Measurements from ENCODE around the gene MAST4.

Gene MAST4

DNA sequence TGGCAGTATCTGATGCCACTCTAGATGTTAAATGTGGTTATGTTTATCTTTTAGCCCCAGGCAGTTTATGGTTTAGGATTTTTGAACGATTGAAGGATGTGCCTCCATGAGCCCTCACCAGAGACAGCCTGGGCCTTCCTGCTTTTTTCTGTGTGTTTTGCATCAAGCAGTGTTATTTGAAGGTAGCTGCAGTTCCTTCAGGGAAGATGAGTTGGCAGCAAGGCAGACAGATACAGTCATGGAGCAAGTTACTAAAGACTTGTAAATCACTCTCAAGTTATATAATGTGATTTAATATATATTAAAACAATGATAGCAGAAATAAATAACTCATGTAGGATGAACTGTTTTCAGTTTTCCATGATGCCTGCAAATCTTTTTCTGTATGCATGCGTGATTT is 395.6 kb downstream of the MAST4 start:
- DNase-seq (ENCODE audit: low spot score), result no peak

DNA sequence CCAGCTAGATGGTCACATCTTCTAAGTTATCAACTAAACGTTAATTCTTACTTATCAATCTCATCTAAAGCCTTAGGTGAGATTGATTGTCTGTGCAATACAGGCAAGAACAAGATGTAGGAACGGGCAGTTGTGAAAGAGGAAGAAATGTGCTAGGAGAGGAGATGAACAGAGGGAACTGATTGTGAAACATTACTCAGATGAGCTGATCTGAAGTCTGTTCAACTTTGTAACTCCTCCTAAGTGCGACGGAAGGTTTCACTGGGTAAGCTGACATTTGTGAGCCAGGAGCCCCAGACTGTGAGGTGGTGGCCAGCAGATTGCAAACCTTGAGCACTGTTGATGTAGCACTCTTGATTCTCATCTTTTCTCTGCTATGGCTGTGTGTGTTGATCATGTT is 396.4 kb downstream of the MAST4 start:
- DNase-seq (ENCODE audit: low spot score), result no peak

DNA sequence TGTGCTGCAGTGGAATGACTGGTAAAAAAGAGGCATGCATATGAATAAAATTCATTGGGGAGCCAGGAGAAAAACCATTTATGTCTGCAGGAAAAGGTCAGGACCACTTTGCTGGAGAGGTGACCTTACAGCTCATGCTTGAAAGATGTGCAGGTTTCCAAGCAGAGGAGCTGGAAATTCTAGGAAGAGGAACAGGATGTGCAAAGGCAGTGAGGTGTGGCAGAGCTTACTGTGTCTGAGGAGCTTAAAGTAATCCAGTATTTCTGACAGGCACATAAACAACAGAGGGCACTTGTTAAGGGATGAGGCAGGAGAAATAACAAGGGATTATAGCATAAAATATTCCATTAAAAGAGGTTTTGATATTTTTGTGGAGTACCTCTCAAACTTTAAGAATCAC is 397.3 kb downstream of the MAST4 start:
- no peak for DNase-seq (ENCODE audit: low spot score)

DNA sequence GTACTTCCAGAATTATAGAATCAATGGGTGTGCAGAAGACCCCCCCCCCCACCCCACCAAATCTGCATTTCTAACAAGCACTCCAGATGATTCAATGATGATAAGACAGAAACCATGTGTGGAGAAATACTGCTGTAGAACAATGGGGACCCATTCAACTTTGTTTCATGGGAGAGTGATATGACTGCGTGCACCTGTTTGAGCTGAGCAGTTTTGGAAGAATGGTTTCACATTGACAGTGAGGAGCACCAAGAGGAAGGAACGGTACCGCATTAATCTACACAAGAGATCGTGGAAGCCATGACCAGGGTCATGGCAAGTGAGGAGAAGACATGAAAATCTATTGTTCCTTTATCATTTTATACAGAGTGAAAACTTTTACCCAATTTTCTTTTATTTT is 397.7 kb downstream of the MAST4 start:
- DNase-seq (ENCODE audit: low spot score), result no peak

DNA sequence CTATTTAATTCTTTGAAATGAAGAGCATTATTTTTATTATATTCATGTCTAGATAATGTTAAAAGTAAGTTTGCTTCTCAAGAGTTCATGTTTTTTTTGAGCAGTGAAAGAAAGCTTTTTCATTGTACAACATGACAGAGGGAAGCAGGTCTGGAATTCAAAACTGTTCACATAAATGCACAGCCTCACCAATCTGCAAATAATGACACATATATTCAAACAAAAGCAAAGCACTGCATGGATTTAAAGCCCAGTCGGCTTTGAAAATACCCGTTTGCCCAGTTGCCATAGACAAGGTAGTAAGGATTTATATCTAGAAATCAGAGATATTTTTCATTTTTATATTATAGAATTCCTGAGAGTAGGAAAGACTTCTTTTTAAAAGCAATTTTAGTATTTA is 398.6 kb downstream of the MAST4 start:
- DNase-seq (ENCODE audit: low spot score), result no peak

DNA sequence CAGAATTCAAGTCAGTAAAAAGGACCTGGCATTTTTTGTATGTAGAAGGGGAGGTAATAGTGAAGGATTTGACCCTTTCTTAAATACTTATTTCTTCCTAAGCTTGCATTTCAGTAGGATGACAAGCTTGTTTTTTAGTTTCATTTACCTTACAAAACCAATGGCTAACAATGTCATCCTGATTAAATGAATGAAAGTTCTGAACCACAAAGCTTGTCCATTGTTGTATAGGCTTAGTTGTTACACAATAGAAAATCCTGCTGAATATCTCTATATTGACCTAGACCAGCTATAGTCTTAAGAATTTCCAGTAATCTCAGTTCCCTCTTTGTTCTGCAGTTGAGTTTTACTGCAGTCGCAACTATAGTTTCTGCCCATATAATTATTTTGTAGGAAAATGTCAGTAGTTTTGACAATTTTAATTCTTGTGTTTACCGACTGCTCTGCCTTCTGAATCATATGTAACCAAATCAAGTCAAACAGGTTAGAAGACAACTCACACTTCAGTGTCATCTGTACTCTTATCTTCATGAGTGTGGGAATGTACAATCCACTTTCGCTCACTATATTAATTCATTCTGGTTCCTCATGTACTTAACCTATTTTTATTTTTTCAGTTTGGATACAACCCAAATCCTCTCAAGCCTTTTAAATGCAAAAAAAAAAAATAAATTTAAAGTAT is 404.7 kb downstream of the MAST4 start:
- DNase-seq (ENCODE audit: low spot score), result no peak

DNA sequence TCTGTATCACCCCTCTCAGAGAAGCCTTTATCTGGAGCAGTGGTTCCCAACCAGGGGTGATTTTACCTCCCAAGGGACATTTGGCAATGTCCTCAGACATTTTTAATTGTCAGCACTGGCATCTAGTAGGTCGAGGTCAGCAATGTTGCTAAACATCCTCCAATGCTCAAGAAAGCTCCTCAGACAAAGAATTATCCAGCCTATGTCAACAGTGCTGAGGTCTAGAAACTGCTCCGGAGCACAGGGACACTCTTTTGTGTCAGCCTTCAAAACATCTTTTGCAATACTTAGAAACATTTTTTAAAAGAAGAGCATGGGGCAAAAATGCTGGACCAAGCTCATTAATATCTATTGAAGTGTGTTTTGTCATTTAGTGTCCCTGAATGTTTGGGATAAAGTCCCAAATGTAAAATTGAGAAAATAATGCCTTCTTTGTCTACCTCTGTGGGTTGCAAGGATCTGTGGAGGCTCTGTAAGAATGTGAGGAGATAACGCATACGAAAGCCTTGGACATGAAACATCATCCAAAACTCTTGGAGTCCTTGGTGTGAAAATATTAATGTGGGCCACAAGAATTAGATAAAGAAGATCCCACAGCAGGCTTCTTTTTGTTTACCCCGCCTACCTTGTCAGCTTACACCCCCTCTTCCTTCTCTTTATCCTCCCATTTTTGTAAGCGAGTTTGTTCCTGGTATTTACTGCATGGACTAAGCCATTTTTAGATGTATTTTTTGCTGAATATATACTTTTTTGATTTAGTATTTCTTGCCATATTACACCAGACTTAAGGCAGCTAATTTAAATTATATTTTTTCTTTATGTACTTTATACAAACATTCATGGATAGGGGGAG is 406.9 kb downstream of the MAST4 start:
- no peak for DNase-seq (ENCODE audit: low spot score)

DNA sequence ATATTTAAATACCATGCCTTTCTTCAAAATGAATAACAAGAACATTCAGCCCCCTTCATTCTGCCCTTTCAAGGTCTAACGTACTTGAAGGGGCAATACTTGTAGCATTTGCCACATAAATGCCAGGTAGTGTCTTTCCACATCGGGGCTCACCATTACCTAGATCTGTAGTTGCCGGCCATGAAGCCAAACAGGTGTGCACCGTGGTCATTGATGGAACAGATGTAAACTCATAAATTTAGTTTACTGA is 407.4 kb downstream of the MAST4 start:
- no peak for DNase-seq (ENCODE audit: low spot score)

DNA sequence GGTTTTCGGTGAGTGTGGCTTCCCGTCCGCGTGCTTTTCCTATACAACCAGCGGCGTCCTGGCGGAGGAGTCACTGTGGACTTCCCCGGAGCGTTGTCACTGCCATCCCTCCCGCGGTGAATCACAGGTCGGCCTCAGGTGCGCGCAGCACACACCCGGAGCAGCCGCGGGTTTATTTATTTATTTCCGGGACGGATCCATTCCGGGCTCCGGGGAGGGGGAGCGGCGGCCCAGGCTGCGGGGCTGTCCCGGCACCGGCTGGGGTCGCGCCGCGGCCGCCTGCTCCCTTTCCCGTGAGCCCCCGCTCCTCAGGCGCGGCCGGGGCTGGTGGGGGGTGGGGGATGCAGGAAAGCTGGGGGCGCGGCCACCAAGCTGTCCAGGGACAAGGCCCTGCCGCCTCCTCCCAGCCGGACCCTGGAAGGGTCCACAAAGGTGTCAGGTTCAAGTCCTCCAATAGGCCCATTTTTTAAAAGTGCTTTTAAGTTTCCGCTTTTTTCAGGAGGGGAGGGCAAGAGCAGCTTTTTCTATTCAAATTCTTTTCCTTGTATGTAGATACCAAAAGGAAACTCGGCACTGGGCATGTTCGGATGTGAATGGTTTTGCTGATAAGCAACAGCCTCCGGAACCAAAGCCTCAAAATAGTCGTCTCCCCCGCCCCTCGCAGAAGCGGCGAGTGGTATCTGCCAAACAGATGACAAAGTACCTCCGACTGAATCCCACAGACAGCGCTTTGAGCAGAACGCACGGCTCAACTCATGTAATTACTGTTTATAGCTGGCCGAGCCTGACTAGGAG is 407.9 kb downstream of the MAST4 start:
- peak; percentile 86 for DNase-seq (ENCODE audit: low spot score)

DNA sequence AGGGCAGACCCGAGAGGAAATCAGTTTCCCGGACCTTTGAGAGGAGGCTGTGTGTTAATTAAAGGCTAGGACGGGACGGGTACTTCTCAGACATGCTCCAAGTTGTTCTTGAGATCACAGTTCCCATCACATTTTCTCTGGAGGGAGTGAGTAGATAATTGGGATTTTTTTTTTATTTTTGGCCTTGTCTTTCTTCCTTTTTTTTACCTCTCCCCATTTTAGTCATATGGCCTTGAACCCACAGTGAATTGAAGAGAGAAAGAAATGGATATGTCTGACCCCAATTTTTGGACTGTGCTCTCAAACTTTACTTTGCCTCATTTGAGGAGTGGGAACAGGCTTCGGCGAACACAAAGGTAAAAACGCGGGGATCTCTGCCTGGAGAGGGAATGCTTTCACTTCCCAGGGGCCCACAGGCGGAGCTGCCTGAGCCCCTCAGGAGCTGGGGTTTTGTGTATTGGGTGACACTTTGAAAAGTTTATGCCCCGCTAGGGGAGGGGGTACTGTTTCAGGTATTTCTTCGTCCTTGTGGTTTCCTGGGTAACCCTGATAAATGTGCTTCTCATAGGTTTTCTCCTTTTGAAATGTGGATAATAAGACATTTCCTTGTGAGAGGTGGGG is 408.6 kb downstream of the MAST4 start:
- no peak for DNase-seq (ENCODE audit: low spot score)

DNA sequence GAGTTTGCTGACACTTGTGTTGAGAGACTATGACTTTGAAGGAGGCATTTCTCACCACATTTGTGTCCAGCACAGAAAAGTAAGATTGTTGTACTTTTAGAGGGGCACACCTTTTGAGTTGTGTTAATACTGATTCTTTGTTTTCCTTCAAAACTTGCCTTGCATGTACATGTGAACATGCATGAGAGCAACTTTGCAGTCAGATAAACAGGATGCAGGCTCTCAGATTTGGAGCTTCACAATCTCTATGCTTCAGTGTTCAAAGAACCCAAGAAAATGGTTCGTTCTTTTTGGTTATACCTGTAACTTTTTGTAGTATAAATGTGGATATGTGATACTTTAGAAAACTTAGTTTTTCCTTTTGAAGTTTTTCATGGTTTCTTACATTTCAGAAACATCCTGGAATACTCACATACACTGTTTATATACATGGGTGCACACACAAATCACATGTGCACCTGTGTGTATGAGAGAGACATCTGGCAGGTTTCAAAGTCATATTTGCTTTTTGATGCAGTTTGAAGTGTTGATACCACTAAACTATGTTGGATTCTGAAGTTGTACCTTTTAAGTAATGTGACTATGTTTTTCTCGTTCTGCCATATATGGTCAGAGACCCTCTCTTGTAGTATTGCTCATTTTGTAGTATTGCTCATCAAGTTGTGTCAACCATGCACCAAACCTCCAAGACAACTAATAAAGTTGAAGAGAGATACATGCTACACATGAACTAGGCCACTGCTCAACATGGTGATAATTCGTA is 409.7 kb downstream of the MAST4 start:
- no peak for DNase-seq (ENCODE audit: low spot score)

DNA sequence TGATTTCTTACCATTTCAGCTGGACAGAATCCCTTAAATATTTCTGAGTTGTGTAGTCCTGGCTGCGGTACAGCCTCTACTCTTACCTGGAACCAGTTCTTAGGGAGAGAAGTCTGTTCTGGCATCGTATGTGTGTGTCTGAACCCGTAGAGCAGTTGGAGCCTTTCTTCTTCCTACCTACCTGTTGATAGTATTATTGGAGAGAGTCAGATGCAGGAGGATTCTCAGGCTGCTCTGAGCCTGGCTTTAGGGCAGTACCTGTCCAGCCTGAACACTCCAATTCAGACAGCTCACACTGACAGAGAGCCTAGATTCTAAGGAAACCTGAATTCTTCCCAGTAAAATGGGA is 410.3 kb downstream of the MAST4 start:
- DNase-seq (ENCODE audit: low spot score), result no peak

DNA sequence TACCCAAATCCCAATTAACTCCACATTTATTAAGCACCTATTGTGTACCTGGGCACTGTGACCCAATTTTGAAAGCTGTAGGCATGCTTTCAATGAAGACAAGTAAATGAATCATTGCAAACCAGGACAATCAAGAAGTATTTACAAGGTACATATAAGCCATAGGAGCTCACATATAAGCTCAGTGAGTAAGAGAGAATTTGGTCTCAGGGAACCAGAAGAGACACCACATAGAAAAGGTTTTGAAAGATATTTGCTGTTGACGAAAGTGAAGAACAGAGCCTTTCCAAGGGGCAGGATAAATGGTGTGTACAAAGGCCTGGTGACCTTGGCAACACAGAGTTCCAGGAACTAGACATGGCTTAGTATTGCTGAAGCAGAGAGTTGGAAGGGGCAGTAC is 412.8 kb downstream of the MAST4 start:
- DNase-seq (ENCODE audit: low spot score), result no peak

DNA sequence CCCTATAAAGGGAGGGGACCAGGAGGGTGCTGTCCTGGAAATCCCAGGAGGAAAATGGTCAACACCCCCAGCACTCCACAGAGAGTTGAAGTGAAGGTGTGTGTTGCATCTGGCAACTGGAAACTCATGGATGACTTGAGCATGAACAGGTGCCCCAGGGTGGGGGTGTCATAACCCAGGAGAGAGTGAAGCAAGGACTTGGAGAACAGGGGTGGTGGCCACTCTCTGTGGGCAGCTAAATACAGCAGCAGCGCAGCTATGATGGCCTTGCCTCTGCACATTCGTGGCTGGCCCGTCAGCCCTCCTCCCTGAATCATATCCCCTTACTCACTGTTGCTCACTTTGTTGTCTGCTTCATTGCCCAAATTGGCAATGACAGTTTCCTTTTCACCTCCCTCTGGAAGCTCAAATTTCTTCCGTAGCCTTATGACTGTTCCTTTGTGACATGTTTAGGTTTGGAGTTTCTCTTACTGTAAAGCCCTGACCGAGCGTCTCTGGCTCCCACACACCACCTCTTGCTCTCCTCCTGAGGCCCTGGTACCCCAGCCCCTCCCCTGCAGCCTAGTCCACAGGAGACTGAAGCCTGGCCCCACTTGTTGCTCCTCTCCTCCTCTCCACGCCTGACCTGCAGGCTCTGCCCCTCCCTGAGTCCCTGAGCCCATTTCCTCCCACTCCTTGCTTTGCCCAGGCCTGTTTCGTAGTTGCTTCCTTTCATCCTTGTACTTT is 414.7 kb downstream of the MAST4 start:
- DNase-seq (ENCODE audit: low spot score), result no peak

DNA sequence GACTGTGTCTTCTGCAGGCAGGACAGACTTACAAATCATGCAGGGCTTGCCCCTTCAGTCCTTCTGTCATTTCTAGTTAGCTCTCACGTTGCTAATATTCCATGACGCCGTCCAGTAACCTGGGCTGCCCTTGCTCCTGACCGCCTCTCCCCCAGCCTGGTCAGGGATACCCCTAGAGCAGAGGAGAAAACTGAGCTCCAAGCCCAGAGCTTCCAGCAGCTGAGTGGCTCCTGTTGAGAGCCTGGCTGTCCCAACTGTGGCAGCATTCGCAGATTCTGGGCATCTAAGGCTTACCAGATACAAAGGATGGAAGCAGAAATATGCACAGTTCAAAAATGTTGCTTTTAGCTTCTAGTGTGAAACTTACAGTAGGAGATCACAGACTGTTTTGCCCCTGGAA is 415.2 kb downstream of the MAST4 start:
- DNase-seq (ENCODE audit: low spot score), result no peak

DNA sequence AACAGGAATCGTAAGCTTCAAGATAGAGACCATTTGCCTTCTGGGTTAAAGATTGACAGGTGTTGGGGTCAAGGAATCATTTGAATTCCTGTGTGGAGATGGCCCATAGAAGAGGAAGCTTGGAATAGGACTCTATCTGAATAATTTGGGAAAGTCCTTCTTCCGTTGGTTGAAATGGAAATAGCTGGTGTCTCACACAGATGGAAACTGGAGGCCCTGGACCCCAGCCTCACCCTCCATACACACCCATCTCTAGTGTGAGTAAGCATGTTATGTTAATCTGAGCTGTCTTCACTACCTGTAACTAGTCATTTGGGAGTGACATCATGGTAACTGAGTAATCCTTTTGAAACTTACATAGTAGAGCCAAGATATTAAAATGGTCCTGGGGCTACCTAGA is 416.0 kb downstream of the MAST4 start:
- DNase-seq (ENCODE audit: low spot score), result peak; percentile 38

DNA sequence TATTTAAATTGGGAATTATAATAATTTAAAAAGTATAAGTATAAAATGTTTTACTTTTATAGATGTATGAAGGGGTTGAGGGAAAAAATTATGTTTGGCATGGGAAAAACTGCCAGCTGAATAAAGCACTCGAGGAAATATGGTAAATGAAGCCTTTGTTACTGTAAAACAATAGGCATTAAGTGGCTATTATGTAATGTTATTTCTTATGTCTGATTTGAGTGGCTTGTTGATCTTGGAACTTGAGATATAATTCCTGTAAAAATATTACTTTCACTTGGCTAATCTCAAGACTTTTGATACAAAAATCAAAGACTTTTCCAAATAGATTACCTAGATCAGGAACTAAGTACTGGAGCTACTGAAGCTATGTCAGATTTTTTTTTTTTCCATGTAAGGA is 417.5 kb downstream of the MAST4 start:
- no peak for DNase-seq (ENCODE audit: low spot score)

DNA sequence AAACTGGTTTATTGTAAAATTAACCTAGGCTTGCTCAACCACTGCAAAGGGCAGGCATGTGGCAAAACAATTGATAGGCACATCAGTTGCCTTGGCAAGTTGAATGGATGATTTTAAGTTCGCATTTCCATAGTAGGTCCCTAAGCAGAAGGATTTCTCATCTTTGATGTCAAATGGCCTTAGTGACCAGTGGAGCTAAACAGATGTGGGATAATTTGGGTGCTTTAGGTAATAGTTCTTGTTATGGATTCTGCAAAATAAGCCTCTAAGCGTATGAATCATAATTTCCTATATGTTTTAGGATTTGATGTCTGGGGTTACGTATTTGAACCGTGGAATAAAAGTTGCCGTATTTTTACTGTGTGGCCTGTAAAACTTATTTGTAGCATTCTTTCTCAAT is 418.0 kb downstream of the MAST4 start:
- no peak for DNase-seq (ENCODE audit: low spot score)

DNA sequence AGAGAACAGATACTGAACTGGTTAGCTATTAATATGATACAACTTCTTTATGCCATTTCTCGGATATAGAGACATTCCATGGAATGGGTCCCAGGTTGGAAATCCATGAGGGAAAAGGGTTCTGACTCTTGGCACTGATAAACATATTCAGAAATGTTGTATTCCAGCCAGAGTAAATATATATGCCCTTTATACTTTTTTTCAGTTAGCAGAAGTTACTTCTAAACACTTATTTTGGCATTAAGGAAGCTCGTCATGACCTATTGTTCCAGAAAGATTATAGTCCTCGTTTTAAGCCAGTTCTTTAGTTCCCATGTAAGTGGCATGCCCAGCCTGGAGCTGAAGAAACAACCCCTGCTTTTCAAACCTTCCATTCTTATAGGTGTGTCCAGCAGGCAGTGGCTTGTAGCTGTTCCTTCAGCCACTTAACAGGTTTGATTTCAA is 418.8 kb downstream of the MAST4 start:
- no peak for DNase-seq (ENCODE audit: low spot score)

DNA sequence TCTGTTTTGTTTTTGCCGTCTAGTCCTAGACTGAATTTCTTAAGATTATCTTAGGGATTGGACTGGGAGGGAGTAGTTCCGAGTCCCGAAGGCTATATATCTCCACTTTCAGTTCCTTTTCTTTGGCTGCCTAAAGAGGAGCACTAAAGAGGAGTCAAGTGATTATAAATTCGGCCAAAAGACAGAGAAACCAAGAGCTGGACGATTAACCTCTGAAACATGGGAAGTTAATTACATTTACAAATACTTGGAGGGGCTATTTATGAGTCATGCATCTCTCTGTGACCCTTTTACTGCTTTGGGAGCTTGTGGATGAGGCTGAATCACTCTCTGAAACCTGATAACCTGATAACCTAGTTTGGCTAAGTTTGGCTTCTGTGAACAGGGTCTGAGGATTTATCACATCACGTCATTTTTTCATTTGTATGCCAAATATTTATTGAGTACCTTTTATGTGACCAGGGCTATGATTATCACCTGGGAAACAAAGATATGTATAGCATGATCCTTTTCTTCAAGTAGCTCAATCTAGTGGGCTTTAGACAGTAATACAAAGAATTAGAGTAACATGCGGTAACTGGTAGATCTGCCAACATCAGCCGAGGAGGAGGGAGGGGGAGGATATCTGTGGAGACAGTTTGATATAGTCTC is 419.5 kb downstream of the MAST4 start:
- DNase-seq (ENCODE audit: low spot score), result no peak
